Measurements from ENCODE around the gene CASP8AP2. TPM values are rescaled to one million over a fixed set of nuclear protein-coding genes. Genes with fewer than 3 reads are reported as not detected.

Gene CASP8AP2
- total and polyA plus RNA-seq, 2 of the 13 experiments (the other 11 are each of a cell fraction or from before 2014, with no cell fraction given), result 5.7 to 13.5 TPM

- no peak for TF ChIP-seq ZBTB40 (IDR thresholded peaks at IDR 0.05)
- TF ChIP-seq ZBTB40 (CRISPR knock-in tag; IDR thresholded peaks at IDR 0.05), result peak; percentile 62; the same call in 1 of the 2 replicates
- peak; percentile 72; the same call in 1 of the 2 replicates for TF ChIP-seq SIN3A (IDR thresholded peaks at IDR 0.05; ENCODE audit: borderline replicate concordance, low read depth, low read length)
- peak; percentile 76; the same call in 1 of the 2 replicates for TF ChIP-seq KMT2B (CRISPR knock-in tag; IDR thresholded peaks at IDR 0.05)
- 0 out of 2 replicates have a peak, but pooled peaks have one; percentile 55 for TF ChIP-seq CSRNP2 (CRISPR knock-in tag; conservative IDR thresholded peaks at IDR 0.05; ENCODE audit: low read depth)
- TF ChIP-seq DPF2 (CRISPR knock-in tag; IDR thresholded peaks at IDR 0.05; ENCODE audit: borderline replicate concordance, low read depth), result no peak
- TF ChIP-seq ZNF501 (CRISPR knock-in tag; IDR thresholded peaks at IDR 0.05), result 0 out of 2 replicates have a peak, but pooled peaks have one; percentile 31
- no peak for TF ChIP-seq PITX1 (CRISPR knock-in tag; IDR thresholded peaks at IDR 0.05)
- TF ChIP-seq, protein P1, sequence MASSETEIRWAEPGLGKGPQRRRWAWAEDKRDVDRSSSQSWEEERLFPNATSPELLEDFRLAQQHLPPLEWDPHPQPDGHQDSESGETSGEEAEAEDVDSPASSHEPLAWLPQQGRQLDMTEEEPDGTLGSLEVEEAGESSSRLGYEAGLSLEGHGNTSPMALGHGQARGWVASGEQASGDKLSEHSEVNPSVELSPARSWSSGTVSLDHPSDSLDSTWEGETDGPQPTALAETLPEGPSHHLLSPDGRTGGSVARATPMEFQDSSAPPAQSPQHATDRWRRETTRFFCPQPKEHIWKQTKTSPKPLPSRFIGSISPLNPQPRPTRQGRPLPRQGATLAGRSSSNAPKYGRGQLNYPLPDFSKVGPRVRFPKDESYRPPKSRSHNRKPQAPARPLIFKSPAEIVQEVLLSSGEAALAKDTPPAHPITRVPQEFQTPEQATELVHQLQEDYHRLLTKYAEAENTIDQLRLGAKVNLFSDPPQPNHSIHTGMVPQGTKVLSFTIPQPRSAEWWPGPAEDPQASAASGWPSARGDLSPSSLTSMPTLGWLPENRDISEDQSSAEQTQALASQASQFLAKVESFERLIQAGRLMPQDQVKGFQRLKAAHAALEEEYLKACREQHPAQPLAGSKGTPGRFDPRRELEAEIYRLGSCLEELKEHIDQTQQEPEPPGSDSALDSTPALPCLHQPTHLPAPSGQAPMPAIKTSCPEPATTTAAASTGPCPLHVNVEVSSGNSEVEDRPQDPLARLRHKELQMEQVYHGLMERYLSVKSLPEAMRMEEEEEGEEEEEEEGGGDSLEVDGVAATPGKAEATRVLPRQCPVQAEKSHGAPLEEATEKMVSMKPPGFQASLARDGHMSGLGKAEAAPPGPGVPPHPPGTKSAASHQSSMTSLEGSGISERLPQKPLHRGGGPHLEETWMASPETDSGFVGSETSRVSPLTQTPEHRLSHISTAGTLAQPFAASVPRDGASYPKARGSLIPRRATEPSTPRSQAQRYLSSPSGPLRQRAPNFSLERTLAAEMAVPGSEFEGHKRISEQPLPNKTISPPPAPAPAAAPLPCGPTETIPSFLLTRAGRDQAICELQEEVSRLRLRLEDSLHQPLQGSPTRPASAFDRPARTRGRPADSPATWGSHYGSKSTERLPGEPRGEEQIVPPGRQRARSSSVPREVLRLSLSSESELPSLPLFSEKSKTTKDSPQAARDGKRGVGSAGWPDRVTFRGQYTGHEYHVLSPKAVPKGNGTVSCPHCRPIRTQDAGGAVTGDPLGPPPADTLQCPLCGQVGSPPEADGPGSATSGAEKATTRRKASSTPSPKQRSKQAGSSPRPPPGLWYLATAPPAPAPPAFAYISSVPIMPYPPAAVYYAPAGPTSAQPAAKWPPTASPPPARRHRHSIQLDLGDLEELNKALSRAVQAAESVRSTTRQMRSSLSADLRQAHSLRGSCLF (CRISPR knock-in tag; IDR thresholded peaks at IDR 0.05; ENCODE audit: borderline replicate concordance), result 0 out of 2 replicates have a peak, but pooled peaks have one; percentile 84
- no peak for TF ChIP-seq ZUFSP (CRISPR knock-in tag; IDR thresholded peaks at IDR 0.05; ENCODE audit: borderline replicate concordance)
These were observed 65.7 kb downstream of the CASP8AP2 start (continued) for GRCh38 chr6:89895276-89895874.

Data from HepG2 (cell line).